Stimulated activated effector memory CD8-positive, alpha-beta T cell treated with anti-CD3 and anti-CD28 coated beads, Interleukin-12 subunit alpha, Interleukin-12 subunit beta, amount 100 ng/mL, for 72 hours (primary cell): ENCODE data around the gene FABP1.

Experiments used
- ATAC-seq: fragments of 150-1000 bp; cut with Tn5 transposase; 2 replicates; pipeline ENCODE4 v1.10.0; 2021
- DNase-seq, 2 donors: peaks; one replicate each; pipeline ENCODE4 v3.0.0; 2021 to 2022; ENCODE audit warnings: low spot score in 2 of 2
- H3K27ac Mint-ChIP-seq: one replicate; pipeline ENCODE4 v1.8.0; 2022; ENCODE audit warnings: mild to moderate bottlenecking, mixed read lengths
- H3K36me3 Mint-ChIP-seq: one replicate; pipeline ENCODE4 v1.8.0; 2022; ENCODE audit warnings: mild to moderate bottlenecking, mixed read lengths
- H3K4me1 Mint-ChIP-seq: one replicate; pipeline ENCODE4 v1.8.0; 2022; ENCODE audit warnings: mixed read lengths
- H3K4me3 Mint-ChIP-seq: one replicate; pipeline ENCODE4 v1.8.0; 2022; ENCODE audit warnings: mild to moderate bottlenecking, mixed read lengths
- H3K9me3 Mint-ChIP-seq: one replicate; pipeline ENCODE4 v1.8.0; 2022; ENCODE audit warnings: mixed read lengths

FABP1 gene

DNA sequence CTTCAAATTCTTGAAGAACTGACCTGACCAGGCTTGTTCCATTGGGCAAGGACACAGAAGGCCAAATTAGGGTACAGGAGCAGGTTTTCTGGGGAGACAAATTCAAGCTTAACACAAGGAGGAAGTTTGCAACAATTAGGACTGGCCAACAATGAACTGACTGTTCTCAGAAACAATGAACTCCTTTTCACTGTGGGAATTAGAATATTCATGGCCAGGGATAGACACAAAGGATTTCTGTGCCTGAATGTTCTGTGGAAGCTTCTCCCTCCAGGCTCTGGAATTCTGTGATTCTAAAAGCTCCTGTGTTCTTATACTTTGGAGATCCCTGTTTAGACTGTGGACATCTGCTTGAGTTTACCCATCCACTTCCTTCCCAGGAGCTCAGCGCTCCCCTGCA, 45.1 kb downstream of the FABP1 start:
- Mint-ChIP-seq H3K36me3 (no peaks in the 10 kb centered on the region), H3K27ac (no peak overlapping the region)
- DNase-seq, result no peak

DNA sequence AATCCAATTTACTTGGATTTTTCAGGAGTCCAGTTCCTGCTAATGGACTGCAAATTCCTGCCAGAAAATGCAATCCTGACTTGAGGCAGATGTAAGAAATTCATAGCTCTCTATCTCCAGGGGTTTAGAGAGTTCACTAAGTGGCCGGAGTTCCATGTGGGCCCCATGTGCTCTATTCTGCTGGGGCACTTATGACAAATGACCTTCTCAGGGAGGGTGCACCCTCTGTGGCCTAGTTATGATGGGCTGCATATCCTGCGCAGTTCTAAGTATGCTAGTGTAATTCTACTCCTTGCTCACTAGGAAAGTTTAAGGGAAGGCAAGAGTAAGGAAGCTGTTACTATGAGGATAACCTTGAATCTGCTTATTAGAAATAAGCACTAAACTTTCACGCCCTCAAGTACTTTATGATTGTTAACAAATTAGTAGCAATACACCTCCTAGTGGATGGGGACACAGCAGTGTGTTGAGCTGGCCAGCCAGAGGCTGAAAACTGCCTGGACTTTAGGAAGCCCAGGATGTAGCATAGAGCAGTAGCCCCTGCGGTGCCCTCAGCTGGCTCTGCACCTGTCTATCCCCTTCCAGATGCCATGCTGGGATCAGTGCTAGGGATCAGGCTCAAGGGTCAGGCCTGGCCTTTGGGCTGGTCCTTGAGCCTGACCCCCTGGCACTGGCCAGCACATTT, 45.8 kb downstream of the FABP1 start:
- no peaks in the 10 kb centered on the region for H3K36me3 Mint-ChIP-seq
- no peak for DNase-seq
- ATAC-seq, result no peak
- no peaks in the 10 kb centered on the region for H3K9me3 Mint-ChIP-seq
- no peak overlapping the region for H3K4me3 Mint-ChIP-seq
- H3K27ac Mint-ChIP-seq, result no peak overlapping the region
- no peaks in the 10 kb centered on the region for H3K4me1 Mint-ChIP-seq

More for the DNA sequence above, 45.1 kb downstream of the FABP1 start:
- Mint-ChIP-seq H3K4me3 (no peak overlapping the region), H3K4me1 (no peaks in the 10 kb centered on the region), H3K9me3 (no peaks in the 10 kb centered on the region)
- no peak for ATAC-seq

DNA sequence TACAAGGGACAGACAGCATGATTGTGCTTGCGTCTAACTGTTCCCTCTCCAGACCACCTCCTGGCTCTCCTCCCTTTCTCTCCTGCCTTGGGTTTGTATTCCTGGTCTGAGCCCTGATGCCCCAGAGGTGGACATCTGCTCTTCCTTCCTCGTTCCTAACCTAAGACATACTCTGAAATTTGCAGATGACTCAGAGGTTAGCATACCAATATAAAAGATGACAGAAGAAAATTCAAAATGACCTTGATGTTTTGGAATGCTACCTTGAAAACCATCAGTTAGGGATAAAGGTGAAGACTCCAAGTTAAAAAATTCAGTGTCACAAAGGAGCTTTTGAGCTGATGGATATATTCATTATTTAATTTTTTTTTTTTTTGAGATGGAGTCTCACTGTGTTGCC, 47.3 kb downstream of the FABP1 start:
- ATAC-seq (no peak), DNase-seq (no peak)
- Mint-ChIP-seq H3K27ac (no peak overlapping the region), H3K9me3 (no peaks in the 10 kb centered on the region), H3K36me3 (no peaks in the 10 kb centered on the region), H3K4me3 (no peak overlapping the region), H3K4me1 (no peaks in the 10 kb centered on the region)

DNA sequence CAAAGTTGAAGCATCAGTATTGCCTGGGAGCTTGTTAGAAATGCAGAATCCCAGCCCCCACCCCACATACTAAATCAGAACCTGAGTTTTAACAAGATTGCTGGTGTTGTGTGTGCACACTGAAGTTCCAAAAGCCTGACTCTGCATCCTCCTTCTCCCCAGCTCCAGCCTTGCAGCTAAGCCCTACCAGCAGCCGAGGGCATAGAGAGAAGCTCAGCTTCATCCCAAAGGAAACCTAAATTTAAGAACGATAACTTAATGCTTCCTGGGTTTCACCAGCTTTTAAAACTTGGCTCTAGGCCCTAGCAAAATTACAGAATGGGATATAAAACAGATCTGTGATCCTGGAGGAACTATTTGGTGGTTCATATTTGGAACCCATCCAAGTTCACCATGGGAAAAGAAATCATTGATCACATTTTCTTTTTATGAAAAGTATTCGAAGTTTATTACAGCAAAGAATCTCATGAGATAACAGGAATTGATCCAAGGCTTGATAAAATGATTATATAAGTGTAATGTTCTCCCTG, 49.2 kb downstream of the FABP1 start:
- Mint-ChIP-seq H3K4me1 (no peaks in the 10 kb centered on the region), H3K9me3 (no peaks in the 10 kb centered on the region), H3K36me3 (no peaks in the 10 kb centered on the region), H3K4me3 (no peak overlapping the region), H3K27ac (no peak overlapping the region)
- no peak for DNase-seq
- no peak for ATAC-seq

DNA sequence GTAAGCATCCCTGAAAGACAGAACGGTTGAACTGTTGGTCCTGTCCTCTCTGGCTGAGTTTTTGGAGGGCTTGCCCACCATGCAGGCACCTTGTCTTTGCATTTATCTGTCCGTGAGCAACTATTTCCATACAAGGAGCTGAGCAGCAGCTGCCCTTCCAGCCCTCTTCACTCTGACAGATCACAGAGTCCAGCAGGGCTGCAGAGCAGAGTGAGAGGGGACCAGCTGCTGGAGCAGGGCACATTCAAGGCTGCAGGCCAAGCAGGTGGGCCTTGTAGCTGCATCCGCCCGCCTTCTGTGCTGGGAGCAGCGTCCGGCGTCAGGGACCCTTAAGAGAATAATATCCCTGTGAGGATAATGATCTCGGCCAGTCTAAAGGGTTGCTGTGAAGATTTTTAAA, 50.8 kb downstream of the FABP1 start:
- Mint-ChIP-seq H3K27ac (no peak overlapping the region), H3K4me1 (no peaks in the 10 kb centered on the region), H3K36me3 (no peaks in the 10 kb centered on the region), H3K4me3 (no peak overlapping the region), H3K9me3 (no peaks in the 10 kb centered on the region)
- no peak for DNase-seq
- ATAC-seq, result no peak

DNA sequence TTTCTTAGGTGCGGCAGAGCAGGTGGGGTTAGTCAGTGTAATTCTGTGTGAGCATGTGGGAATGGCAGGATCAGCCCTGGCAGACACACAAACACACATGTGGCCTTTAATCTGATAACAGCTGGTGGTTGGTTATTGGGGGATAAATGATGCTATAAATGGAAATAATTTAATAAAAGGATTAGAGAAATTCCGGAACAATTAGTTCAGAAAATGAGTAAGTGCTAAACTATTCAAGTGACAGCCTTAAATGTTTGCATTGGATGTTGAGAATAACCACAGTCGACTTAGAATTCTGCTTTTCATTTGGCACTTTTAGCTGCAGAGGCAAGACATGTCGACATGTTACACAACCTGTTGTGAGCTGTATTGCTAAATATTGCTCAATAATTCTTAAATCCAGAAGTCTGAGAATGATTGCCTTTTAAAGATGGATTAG, 53.0 kb downstream of the FABP1 start:
- no peaks in the 10 kb centered on the region for H3K9me3 Mint-ChIP-seq
- H3K27ac Mint-ChIP-seq, result no peak overlapping the region
- DNase-seq (no peak), ATAC-seq (no peak)
- no peaks in the 10 kb centered on the region for H3K4me1 Mint-ChIP-seq
- no peak overlapping the region for H3K4me3 Mint-ChIP-seq
- H3K36me3 Mint-ChIP-seq, result no peaks in the 10 kb centered on the region

DNA sequence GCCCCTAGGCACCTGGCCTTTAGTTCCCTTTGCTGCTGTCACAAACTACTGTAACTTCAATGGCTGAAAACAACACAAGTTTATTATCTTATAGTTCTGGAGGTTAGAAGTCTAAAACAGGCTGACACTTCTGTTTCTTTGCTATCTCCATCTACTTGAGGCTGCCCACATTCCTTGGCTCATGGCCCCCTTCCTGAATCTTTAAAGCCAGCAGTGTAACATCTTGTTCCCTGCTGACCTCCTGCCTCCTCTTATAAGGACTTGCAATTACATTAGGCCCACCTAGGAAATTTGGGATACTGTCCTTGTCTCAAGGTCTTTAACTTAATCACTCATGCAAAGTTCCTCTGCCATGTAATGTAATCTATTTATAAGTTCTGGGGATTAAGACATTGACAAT, 53.7 kb downstream of the FABP1 start:
- no peak overlapping the region for H3K27ac Mint-ChIP-seq
- H3K9me3 Mint-ChIP-seq, result no peaks in the 10 kb centered on the region
- no peaks in the 10 kb centered on the region for H3K36me3 Mint-ChIP-seq
- no peak overlapping the region for H3K4me3 Mint-ChIP-seq
- H3K4me1 Mint-ChIP-seq, result no peaks in the 10 kb centered on the region
- ATAC-seq, result no peak
- DNase-seq, result no peak
